RWPE2 (cell line): ENCODE measurements around the gene NLRC5.
"Not testable (repeated sequence)": the region's sequence is repeated elsewhere in the genome, so short reads cannot be mapped to it uniquely, and the experiment has no call there.

Experiments
- ATAC-seq: fragments of 200-7000 bp; cut with Tn5 transposase; 3 replicates; pipeline ENCODE4 v1.9.1; 2021; ENCODE audit warnings: low read depth
- DNase-seq: peaks from one replicate; pipeline ENCODE4 v3.0.0-alpha.2; 2020; ENCODE audit warnings: low spot score
- H3K27ac ChIP-seq: fragments of 450-650 bp; 2 replicates; pipeline ENCODE4 v1.5.1; 2017; ENCODE audit warnings: mild to moderate bottlenecking; ENCODE audit not compliant: poor library complexity, severe bottlenecking
- H3K27me3 ChIP-seq: fragments of 250-450 bp; sonication (Bioruptor Pico); 2 replicates; pipeline ENCODE4 v1.5.1; 2021; ENCODE audit warnings: mild to moderate bottlenecking, moderate library complexity; ENCODE audit not compliant: insufficient read depth, poor library complexity, severe bottlenecking
- H3K36me3 ChIP-seq: fragments of 250-450 bp; sonication (Bioruptor Pico); 2 replicates; pipeline ENCODE4 v1.5.1; 2020; ENCODE audit warnings: low read depth, mild to moderate bottlenecking, moderate library complexity
- H3K4me1 ChIP-seq: fragments of 250-450 bp; sonication (Bioruptor Pico); 2 replicates; pipeline ENCODE4 v1.5.1; 2021; ENCODE audit warnings: mild to moderate bottlenecking, moderate library complexity; ENCODE audit not compliant: insufficient read depth, poor library complexity, severe bottlenecking
- H3K4me3 ChIP-seq: fragments of 250-450 bp; sonication (Bioruptor Pico); 2 replicates; pipeline ENCODE4 v1.5.1; 2021; ENCODE audit warnings: mild to moderate bottlenecking, moderate library complexity; ENCODE audit not compliant: severe bottlenecking
- H3K9me3 ChIP-seq: fragments of 250-450 bp; sonication (Bioruptor Pico); 2 replicates; pipeline ENCODE4 v1.5.1; 2021; ENCODE audit warnings: mild to moderate bottlenecking, moderate library complexity; ENCODE audit not compliant: severe bottlenecking
- TF ChIP-seq, protein P1 (sequence below): fragments of 450-650 bp; IDR thresholded peaks from one replicate; pipeline ENCODE4 v1.5.1; 2017; ENCODE audit warnings: mild to moderate bottlenecking, moderate library complexity; ENCODE audit not compliant: poor library complexity, severe bottlenecking

The NLRC5 gene

DNA sequence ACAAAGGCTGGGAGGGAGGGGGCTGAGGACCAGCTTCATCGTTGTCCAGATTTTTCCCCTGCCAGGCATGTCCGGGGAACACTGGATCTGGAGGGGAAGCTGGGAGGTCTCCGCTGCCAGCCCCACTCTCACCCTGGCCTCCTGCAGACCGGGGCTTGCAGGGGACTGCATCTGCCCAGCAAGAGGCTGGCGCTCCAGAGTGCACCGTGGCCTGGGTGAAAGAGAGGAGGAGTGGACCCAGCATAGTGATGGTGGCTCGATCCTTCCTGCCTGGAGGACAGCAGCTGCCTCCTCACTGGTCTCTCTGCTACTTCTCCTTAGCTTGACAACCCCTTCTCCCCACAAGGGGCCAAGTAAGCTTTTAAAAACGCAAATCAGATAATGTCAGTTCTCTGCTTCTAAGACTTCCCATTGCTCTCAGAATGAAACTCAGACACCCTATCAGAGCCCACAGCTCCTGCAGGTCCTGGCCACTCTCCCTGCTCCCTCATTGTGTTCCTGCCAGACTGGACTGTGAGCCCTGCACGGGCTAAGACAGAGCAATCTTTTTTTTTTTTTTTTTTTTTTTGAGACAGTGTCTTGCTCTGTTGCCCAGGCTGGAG is 118.1 kb downstream of the NLRC5 start:
- TF ChIP-seq, protein P1, sequence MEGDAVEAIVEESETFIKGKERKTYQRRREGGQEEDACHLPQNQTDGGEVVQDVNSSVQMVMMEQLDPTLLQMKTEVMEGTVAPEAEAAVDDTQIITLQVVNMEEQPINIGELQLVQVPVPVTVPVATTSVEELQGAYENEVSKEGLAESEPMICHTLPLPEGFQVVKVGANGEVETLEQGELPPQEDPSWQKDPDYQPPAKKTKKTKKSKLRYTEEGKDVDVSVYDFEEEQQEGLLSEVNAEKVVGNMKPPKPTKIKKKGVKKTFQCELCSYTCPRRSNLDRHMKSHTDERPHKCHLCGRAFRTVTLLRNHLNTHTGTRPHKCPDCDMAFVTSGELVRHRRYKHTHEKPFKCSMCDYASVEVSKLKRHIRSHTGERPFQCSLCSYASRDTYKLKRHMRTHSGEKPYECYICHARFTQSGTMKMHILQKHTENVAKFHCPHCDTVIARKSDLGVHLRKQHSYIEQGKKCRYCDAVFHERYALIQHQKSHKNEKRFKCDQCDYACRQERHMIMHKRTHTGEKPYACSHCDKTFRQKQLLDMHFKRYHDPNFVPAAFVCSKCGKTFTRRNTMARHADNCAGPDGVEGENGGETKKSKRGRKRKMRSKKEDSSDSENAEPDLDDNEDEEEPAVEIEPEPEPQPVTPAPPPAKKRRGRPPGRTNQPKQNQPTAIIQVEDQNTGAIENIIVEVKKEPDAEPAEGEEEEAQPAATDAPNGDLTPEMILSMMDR, result no peak
- Histone ChIP-seq H3K4me3 (no peak overlapping the region), H3K36me3 (no peaks in the 10 kb centered on the region), H3K27ac (no peak overlapping the region), H3K9me3 (no peaks in the 10 kb centered on the region), H3K27me3 (no peaks in the 10 kb centered on the region), H3K4me1 (no peaks in the 10 kb centered on the region)
- DNase-seq (no peak), ATAC-seq (no peak)

DNA sequence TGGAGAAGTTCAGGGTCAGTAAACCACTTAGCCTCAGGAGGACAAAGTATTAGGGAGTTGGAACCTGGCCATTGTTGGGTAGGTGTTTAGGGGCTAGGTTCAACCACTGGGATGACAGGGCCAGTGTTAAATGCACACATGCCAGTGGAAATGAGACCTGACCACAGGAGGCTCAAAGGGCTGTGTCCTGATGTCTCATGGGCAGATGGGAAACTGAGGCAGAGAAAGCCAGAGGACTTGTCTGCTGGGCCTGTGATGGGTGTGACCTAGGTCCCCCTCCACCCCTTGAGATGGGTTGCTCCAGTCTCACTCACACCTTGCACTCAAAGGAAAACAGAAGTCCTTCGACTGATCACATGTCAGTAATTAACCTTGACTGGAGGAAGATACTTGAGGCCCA is 119.1 kb downstream of the NLRC5 start:
- no peak overlapping the region for H3K27ac ChIP-seq
- no peaks in the 10 kb centered on the region for H3K27me3 ChIP-seq
- no peaks in the 10 kb centered on the region for H3K36me3 ChIP-seq
- no peak overlapping the region for H3K4me3 ChIP-seq
- no peak for ATAC-seq
- no peaks in the 10 kb centered on the region for H3K4me1 ChIP-seq
- TF ChIP-seq, protein P1, result no peak
- DNase-seq, result no peak
- no peaks in the 10 kb centered on the region for H3K9me3 ChIP-seq

- not testable (repeated sequence) for ATAC-seq, H3K27me3 ChIP-seq, DNase-seq, H3K4me1 ChIP-seq, H3K9me3 ChIP-seq, H3K4me3 ChIP-seq, H3K36me3 ChIP-seq, H3K27ac ChIP-seq
These were observed 120.1 kb downstream of the NLRC5 start for GRCh38 chr16:57109259-57110105.

DNA sequence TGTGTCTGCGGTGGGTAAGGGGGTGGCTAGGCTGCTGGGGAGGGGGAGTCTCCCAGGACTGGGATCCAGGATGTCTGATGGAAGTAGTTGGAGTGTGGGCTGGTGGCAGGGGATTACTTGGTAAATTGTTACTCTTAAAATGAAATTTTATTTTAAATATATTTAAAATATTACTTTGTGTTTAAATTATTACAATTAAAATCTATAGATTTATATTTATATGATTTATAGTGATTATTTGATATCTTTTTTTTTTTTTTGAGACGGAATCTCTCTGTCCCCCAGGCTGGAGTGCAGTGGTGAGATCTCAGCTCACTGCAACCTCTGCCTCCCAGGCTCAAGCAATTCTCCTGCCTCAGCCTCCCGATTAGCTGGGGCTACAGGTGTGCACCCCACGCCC is 121.6 kb downstream of the NLRC5 start:
- TF ChIP-seq, protein P1, result no peak
- H3K4me3 ChIP-seq, result no peak overlapping the region
- H3K27ac ChIP-seq, result no peak overlapping the region
- H3K4me1 ChIP-seq, result no peaks in the 10 kb centered on the region
- ATAC-seq (no peak), DNase-seq (no peak)
- 0 out of 2 replicates have a peak, but pooled peaks cover 5% of the 10 kb centered on the region for H3K36me3 ChIP-seq
- no peaks in the 10 kb centered on the region for H3K9me3 ChIP-seq
- H3K27me3 ChIP-seq, result no peaks in the 10 kb centered on the region

DNA sequence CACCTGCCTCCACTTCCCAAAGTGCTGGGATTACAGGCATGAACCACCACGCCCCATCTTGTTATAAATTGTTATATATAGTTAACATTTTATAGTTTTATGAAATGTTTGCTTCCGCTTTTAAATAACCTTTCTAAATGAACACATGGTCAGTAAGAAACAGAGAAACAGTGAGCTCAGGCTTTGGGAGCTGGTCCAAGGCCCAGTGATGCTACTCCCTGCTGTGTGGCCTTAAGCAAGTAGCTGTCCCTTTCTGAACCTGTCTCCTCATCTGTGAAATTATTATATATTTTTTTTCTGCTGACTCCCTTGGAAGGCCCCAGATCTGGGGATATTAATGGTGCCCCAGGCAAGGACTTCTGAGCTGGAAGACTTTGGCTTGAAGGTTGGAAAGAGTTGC is 122.1 kb downstream of the NLRC5 start:
- no peak for ATAC-seq
- H3K9me3 ChIP-seq, result no peaks in the 10 kb centered on the region
- H3K27me3 ChIP-seq, result no peaks in the 10 kb centered on the region
- 0 out of 2 replicates have a peak, but pooled peaks cover 5% of the 10 kb centered on the region for H3K36me3 ChIP-seq
- H3K27ac ChIP-seq, result no peak overlapping the region
- DNase-seq, result no peak
- H3K4me3 ChIP-seq, result no peak overlapping the region
- TF ChIP-seq, protein P1, result no peak
- no peaks in the 10 kb centered on the region for H3K4me1 ChIP-seq
